MM.1S (cell line): Measurements from ENCODE around the gene RNF38.

Source experiments
- CTCF ChIP-seq: fragments of 300-600 bp; sonication (generic); IDR thresholded peaks from 2 replicates; pipeline ENCODE4 v1.5.1; 2016; ENCODE audit warnings: antibody characterized with exemption, low read length, mixed read lengths
- EZH2 ChIP-seq: fragments of 300-600 bp; sonication (generic); optimal IDR thresholded peaks from 2 replicates; pipeline ENCODE3; 2017; ENCODE audit warnings: low read depth, mild to moderate bottlenecking, antibody characterized with exemption, low read length, mixed read lengths
- EZH2phosphoT487 ChIP-seq: fragments of 300-600 bp; sonication (generic); IDR thresholded peaks from 2 replicates; pipeline ENCODE4 v1.6.1; 2018; ENCODE audit warnings: antibody characterized with exemption, low read length

- TF ChIP-seq CTCF (no peak), EZH2 (no peak), EZH2phosphoT487 (no peak)
These were observed 31.0 kb upstream of the RNF38 start for GRCh38 chr9:36431078-36431477.
